Adipocyte (in vitro differentiated cells): ENCODE data around the gene UTS2R.

Experiments
- DNase-seq: peaks from one replicate; pipeline ENCODE4 v3.0.0-alpha.2; 2015; ENCODE audit warnings: low read depth
- H3K27me3 ChIP-seq: replicated peaks from 2 replicates; pipeline ENCODE4 v1.7.0; 2013; ENCODE audit warnings: mild to moderate bottlenecking, low read length, moderate library complexity; ENCODE audit not compliant: control insufficient read depth, insufficient read depth
- H3K36me3 ChIP-seq: 2 replicates; pipeline ENCODE4 v1.7.0; 2013; ENCODE audit warnings: low read length, mild to moderate bottlenecking, moderate library complexity; ENCODE audit not compliant: control insufficient read depth, insufficient read depth, severe bottlenecking
- H3K4me1 ChIP-seq: 2 replicates; pipeline ENCODE4 v1.7.0; 2013; ENCODE audit warnings: mild to moderate bottlenecking, low read length, moderate library complexity; ENCODE audit not compliant: control insufficient read depth, insufficient read depth
- H3K4me3 ChIP-seq: 2 replicates; pipeline ENCODE4 v1.7.0; 2013; ENCODE audit warnings: mild to moderate bottlenecking, low read length, moderate library complexity
- H3K9ac ChIP-seq: 2 replicates; pipeline ENCODE4 v1.7.0; 2013; ENCODE audit warnings: mild to moderate bottlenecking, low read length, moderate library complexity
- H3K9me3 ChIP-seq: 2 replicates; pipeline ENCODE4 v1.7.0; 2013; ENCODE audit warnings: mild to moderate bottlenecking, low read length, moderate library complexity; ENCODE audit not compliant: control insufficient read depth

Gene UTS2R

DNA sequence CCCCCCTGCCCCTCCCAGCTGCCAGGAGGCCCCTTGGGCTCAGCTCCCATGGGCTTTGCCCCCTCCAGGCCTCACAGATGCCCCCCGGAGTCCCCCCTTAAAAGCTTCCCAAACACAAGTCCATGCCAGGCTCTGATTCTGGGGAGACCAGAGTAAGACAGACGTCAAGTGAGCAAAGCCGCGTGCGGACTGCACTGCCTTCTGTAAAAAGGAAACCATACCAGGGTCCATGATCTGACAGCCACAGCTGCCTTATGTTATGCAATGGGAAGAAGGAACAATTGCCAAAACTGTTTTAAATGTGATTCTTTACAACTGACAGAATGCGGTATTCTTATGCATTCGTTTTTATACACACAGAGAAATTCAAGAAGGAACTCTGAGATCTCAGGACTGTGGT, 28.6 kb downstream of the UTS2R start:
- Histone ChIP-seq H3K4me1 (peaks cover 42% of the 10 kb centered on the region), H3K4me3 (no peak overlapping the region), H3K36me3 (peaks cover 9% of the 10 kb centered on the region), H3K9me3 (no peaks in the 10 kb centered on the region), H3K27me3 (no peaks in the 10 kb centered on the region), H3K9ac (no peak overlapping the region)
- DNase-seq: peak; percentile 27

DNA sequence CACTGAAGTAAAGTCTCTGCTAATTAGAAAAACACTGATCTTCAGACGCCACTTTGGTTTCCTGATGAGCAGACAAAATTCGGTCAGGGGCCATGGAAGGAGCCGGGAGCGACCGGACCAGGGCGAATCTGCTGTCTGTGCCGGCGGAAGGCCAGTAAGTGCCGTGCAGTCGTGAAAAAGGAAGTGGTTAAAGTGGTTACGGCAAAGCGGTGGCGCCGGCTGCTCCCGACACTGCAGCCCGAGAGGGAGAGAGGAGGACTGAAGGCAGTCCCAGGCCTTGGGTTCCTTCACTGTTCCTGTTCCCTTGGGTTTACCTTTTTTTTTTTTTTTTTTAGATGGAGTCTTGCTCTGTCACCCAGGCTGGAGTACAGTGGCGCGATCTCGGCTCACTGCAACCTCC, 29.3 kb downstream of the UTS2R start:
- Histone ChIP-seq H3K4me3 (no peak overlapping the region), H3K36me3 (peaks cover 9% of the 10 kb centered on the region), H3K27me3 (no peaks in the 10 kb centered on the region), H3K9ac (no peak overlapping the region), H3K9me3 (no peaks in the 10 kb centered on the region), H3K4me1 (peaks cover 40% of the 10 kb centered on the region)
- DNase-seq: no peak

- DNase-seq: no peak
These were observed 31.3 kb downstream of the UTS2R start for GRCh38 chr17:82402865-82403264.

GRCh38 chr17:82403662-82404660, 32.4 kb downstream of the UTS2R start:
- Histone ChIP-seq H3K4me1 (peaks cover 14% of the 10 kb centered on the region), H3K27me3 (no peaks in the 10 kb centered on the region), H3K4me3 (no peak overlapping the region), H3K9me3 (no peaks in the 10 kb centered on the region), H3K36me3 (peaks cover 9% of the 10 kb centered on the region), H3K9ac (no peak overlapping the region)
- DNase-seq: no peak

More at GRCh38 chr17:82402865-82403264, 31.3 kb downstream of the UTS2R start:
- Histone ChIP-seq H3K9ac (no peak overlapping the region), H3K4me1 (peaks cover 22% of the 10 kb centered on the region), H3K27me3 (no peaks in the 10 kb centered on the region), H3K9me3 (no peaks in the 10 kb centered on the region), H3K4me3 (no peak overlapping the region), H3K36me3 (peaks cover 9% of the 10 kb centered on the region)

- no peaks in the 10 kb centered on the region for H3K9me3 ChIP-seq
- peaks cover 9% of the 10 kb centered on the region for H3K36me3 ChIP-seq
- H3K4me1 ChIP-seq: peaks cover 3% of the 10 kb centered on the region
- H3K4me3 ChIP-seq: no peak overlapping the region
- H3K9ac ChIP-seq: no peak overlapping the region
- H3K27me3 ChIP-seq: no peaks in the 10 kb centered on the region
- no peak for DNase-seq
These were observed 33.5 kb downstream of the UTS2R start for GRCh38 chr17:82405051-82405450.

DNA sequence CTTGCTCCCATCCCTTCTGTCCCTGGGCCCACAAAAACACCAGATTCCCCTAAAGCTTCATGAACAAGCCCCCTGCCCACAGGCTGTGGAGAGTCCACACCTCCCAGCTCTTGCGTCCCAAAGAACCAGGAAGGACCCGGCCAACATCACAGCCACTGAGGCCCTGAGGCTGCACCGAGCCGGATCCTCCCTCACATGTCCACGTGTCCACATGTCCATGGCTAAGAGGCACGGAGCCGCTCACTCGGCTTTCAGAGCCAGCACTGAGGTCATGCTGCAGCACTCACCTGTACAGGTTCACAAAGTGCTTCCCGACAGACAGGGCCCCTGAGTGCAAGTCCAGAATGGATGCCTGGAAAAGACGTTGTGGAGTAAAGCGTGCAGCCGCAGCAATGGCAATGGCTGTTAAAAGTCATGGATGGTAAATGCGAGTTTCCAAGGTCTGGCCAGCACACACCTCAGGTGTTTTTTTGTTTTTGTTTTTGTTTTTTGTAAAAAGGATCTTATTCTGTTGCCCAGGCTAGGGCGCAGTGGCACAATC, 34.6 kb downstream of the UTS2R start:
- H3K4me3 ChIP-seq: no peak overlapping the region
- no peak for DNase-seq
- peaks cover 9% of the 10 kb centered on the region for H3K36me3 ChIP-seq
- no peaks in the 10 kb centered on the region for H3K4me1 ChIP-seq
- H3K27me3 ChIP-seq: no peaks in the 10 kb centered on the region
- H3K9me3 ChIP-seq: no peaks in the 10 kb centered on the region
- H3K9ac ChIP-seq: no peak overlapping the region

- Histone ChIP-seq H3K9ac (no peak overlapping the region), H3K4me1 (no peaks in the 10 kb centered on the region), H3K9me3 (no peaks in the 10 kb centered on the region), H3K36me3 (peaks cover 9% of the 10 kb centered on the region), H3K4me3 (no peak overlapping the region), H3K27me3 (no peaks in the 10 kb centered on the region)
- DNase-seq: no peak
These were observed 35.7 kb downstream of the UTS2R start for GRCh38 chr17:82407255-82407654.

DNA sequence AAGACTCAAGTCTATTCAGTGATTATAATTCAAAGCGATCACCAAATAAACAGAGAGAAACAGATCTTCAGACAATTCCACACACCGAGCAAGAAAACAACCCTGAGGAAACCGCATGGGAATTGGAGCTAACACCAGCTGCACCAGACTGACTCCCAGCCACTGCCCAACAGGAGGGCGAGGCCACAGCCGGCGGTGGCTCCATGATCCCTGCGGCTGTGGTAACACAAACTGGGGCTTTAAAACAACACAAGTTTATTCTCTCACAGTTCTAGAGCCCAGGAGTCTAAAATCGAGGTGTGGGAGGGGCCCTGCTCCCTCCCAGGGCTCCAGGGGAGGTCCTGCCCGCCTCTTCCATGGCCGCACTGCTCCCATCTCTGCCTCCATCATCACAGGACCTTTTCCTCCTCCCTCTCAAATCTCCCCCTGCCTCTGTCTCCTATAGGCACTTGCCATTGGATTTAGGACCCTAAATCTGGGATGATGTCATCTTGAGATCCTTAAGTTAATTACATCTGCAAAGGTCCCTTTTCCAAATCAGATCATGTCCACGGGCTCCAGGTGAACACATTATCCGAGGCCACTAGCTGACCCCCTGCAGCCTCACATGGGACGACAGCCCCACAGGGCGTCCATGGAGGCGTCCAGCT, 36.8 kb downstream of the UTS2R start:
- Histone ChIP-seq H3K4me3 (no peak overlapping the region), H3K36me3 (peaks cover 9% of the 10 kb centered on the region), H3K9me3 (no peaks in the 10 kb centered on the region), H3K4me1 (no peaks in the 10 kb centered on the region), H3K9ac (no peak overlapping the region), H3K27me3 (no peaks in the 10 kb centered on the region)
- DNase-seq: no peak

GRCh38 chr17:82408938-82409318, 37.4 kb downstream of the UTS2R start:
- no peak for DNase-seq
- Histone ChIP-seq H3K36me3 (peaks cover 4% of the 10 kb centered on the region), H3K4me1 (no peaks in the 10 kb centered on the region), H3K4me3 (no peak overlapping the region), H3K9me3 (no peaks in the 10 kb centered on the region), H3K9ac (no peak overlapping the region), H3K27me3 (no peaks in the 10 kb centered on the region)

GRCh38 chr17:82410014-82410716, 38.6 kb downstream of the UTS2R start:
- Histone ChIP-seq H3K4me3 (no peak overlapping the region), H3K36me3 (peaks cover 3% of the 10 kb centered on the region), H3K9ac (no peak overlapping the region), H3K4me1 (peaks cover 4% of the 10 kb centered on the region), H3K9me3 (no peaks in the 10 kb centered on the region), H3K27me3 (no peaks in the 10 kb centered on the region)
- DNase-seq: no peak
